HEK293 (cell line): Measurements from ENCODE around the gene WDR13.

Source experiments
- EGR2 ChIP-seq: fragments of 450-650 bp; formaldehyde crosslinking; IDR thresholded peaks from 2 replicates; pipeline ENCODE4 v1.5.1; 2016; ENCODE audit warnings: low read depth, missing biosample characterization, missing genetic modification characterization
- GLI2 ChIP-seq: fragments of 450-650 bp; formaldehyde crosslinking; IDR thresholded peaks from 2 replicates; pipeline ENCODE4; 2017; ENCODE audit warnings: missing biosample characterization, missing genetic modification characterization, low read depth, borderline replicate concordance
- HOXA7 ChIP-seq: sonication (generic); formaldehyde crosslinking; IDR thresholded peaks from 2 replicates; pipeline ENCODE4 v1.8.1; 2022; ENCODE audit warnings: missing genetic modification reagents, borderline replicate concordance
- KLF1 ChIP-seq: fragments of 450-650 bp; formaldehyde crosslinking; IDR thresholded peaks from 2 replicates; pipeline ENCODE4 v1.5.1; 2016; ENCODE audit warnings: missing biosample characterization, missing genetic modification characterization
- KLF7 ChIP-seq: fragments of 450-650 bp; formaldehyde crosslinking; IDR thresholded peaks from 2 replicates; pipeline ENCODE4 v1.5.1; 2016; ENCODE audit warnings: missing biosample characterization, missing genetic modification characterization, borderline replicate concordance
- MEIS1 ChIP-seq: sonication (generic); formaldehyde crosslinking; IDR thresholded peaks from 2 replicates; pipeline ENCODE4 v1.8.1; 2022; ENCODE audit warnings: missing genetic modification reagents, mild to moderate bottlenecking, borderline replicate concordance
- MYNN ChIP-seq: fragments of 450-650 bp; formaldehyde crosslinking; IDR thresholded peaks from 2 replicates; pipeline ENCODE4 v1.5.1; 2016; ENCODE audit warnings: missing biosample characterization, missing genetic modification characterization, borderline replicate concordance
- PRDM1 ChIP-seq: fragments of 450-650 bp; formaldehyde crosslinking; IDR thresholded peaks from 2 replicates; pipeline ENCODE4; 2016; ENCODE audit warnings: missing biosample characterization, missing genetic modification characterization
- REPIN1 ChIP-seq: fragments of 450-650 bp; formaldehyde crosslinking; IDR thresholded peaks from 2 replicates; pipeline ENCODE4 v1.5.1; 2017; ENCODE audit warnings: missing biosample characterization, missing genetic modification characterization, low read depth
- SALL2 ChIP-seq: fragments of 450-650 bp; formaldehyde crosslinking; IDR thresholded peaks from 2 replicates; pipeline ENCODE4 v1.5.0; 2017; ENCODE audit warnings: missing biosample characterization, mild to moderate bottlenecking, missing genetic modification characterization, borderline replicate concordance
- SCRT1 ChIP-seq: fragments of 450-650 bp; formaldehyde crosslinking; IDR thresholded peaks from 2 replicates; pipeline ENCODE4 v1.5.1; 2016; ENCODE audit warnings: missing biosample characterization, missing genetic modification characterization, borderline replicate concordance
- SETDB1 ChIP-seq: IDR thresholded peaks from one replicate; pipeline ENCODE4 v1.6.1; 2017; ENCODE audit warnings: mild to moderate bottlenecking, low read length, moderate library complexity, mixed read lengths; ENCODE audit not compliant: insufficient read length
- TRIM28 ChIP-seq: IDR thresholded peaks from 2 replicates; pipeline ENCODE4 v1.6.1; 2011; ENCODE audit warnings: low read length, control low read depth, borderline replicate concordance
- ZBTB17 ChIP-seq: fragments of 450-650 bp; formaldehyde crosslinking; IDR thresholded peaks from 2 replicates; pipeline ENCODE4 v1.5.1; 2016; ENCODE audit warnings: missing biosample characterization, missing genetic modification characterization
- ZFHX2 ChIP-seq: fragments of 450-650 bp; formaldehyde crosslinking; conservative IDR thresholded peaks from 2 replicates; pipeline ENCODE4 v1.5.1; 2016; ENCODE audit warnings: missing biosample characterization, missing genetic modification characterization
- ZIC2 ChIP-seq: fragments of 450-650 bp; formaldehyde crosslinking; IDR thresholded peaks from 2 replicates; pipeline ENCODE4 v1.5.1; 2016; ENCODE audit warnings: missing biosample characterization, missing genetic modification characterization
- ZNF114 ChIP-seq: fragments of 450-650 bp; formaldehyde crosslinking; IDR thresholded peaks from 2 replicates; pipeline ENCODE4 v1.5.0; 2017; ENCODE audit warnings: missing biosample characterization, missing genetic modification characterization
- ZNF132 ChIP-seq: fragments of 450-650 bp; formaldehyde crosslinking; IDR thresholded peaks from 2 replicates; pipeline ENCODE4 v1.5.1; 2017; ENCODE audit warnings: missing biosample characterization, missing genetic modification characterization, borderline replicate concordance
- ZNF133 ChIP-seq: fragments of 450-650 bp; formaldehyde crosslinking; IDR thresholded peaks from 2 replicates; pipeline ENCODE4 v1.5.1; 2016; ENCODE audit warnings: missing biosample characterization, missing genetic modification characterization
- ZNF140 ChIP-seq: fragments of 450-650 bp; formaldehyde crosslinking; IDR thresholded peaks from 2 replicates; pipeline ENCODE4 v1.5.1; 2016; ENCODE audit warnings: missing biosample characterization, missing genetic modification characterization
- ZNF155 ChIP-seq: fragments of 450-650 bp; formaldehyde crosslinking; IDR thresholded peaks from 2 replicates; pipeline ENCODE4 v1.5.1; 2016; ENCODE audit warnings: missing biosample characterization, missing genetic modification characterization
- ZNF175 ChIP-seq: fragments of 450-650 bp; formaldehyde crosslinking; IDR thresholded peaks from 2 replicates; pipeline ENCODE4 v1.5.1; 2016; ENCODE audit warnings: missing biosample characterization, missing genetic modification characterization
- ZNF202 ChIP-seq: fragments of 450-650 bp; formaldehyde crosslinking; IDR thresholded peaks from 2 replicates; pipeline ENCODE4 v1.5.1; 2016; ENCODE audit warnings: missing biosample characterization, missing genetic modification characterization, borderline replicate concordance
- ZNF211 ChIP-seq: fragments of 450-650 bp; formaldehyde crosslinking; IDR thresholded peaks from 2 replicates; pipeline ENCODE4 v1.5.1; 2016; ENCODE audit warnings: low read depth, missing biosample characterization, missing genetic modification characterization
- ZNF214 ChIP-seq: fragments of 450-650 bp; formaldehyde crosslinking; IDR thresholded peaks from 2 replicates; pipeline ENCODE4 v1.5.1; 2017; ENCODE audit warnings: missing biosample characterization, mild to moderate bottlenecking, missing genetic modification characterization, borderline replicate concordance
- ZNF354C ChIP-seq: fragments of 450-650 bp; formaldehyde crosslinking; IDR thresholded peaks from 2 replicates; pipeline ENCODE4 v1.5.1; 2016; ENCODE audit warnings: missing biosample characterization, missing genetic modification characterization, low read depth, borderline replicate concordance
- ZNF426 ChIP-seq: fragments of 450-650 bp; formaldehyde crosslinking; IDR thresholded peaks from 2 replicates; pipeline ENCODE4 v1.5.1; 2017; ENCODE audit warnings: missing biosample characterization, missing genetic modification characterization, mild to moderate bottlenecking, inconsistent platforms, moderate library complexity
- ZNF433 ChIP-seq: fragments of 450-650 bp; formaldehyde crosslinking; IDR thresholded peaks from 2 replicates; pipeline ENCODE4 v1.5.1; 2016; ENCODE audit warnings: missing biosample characterization, missing genetic modification characterization, low read depth
- ZNF473 ChIP-seq: fragments of 450-650 bp; formaldehyde crosslinking; IDR thresholded peaks from 2 replicates; pipeline ENCODE4 v1.5.1; 2017; ENCODE audit warnings: missing biosample characterization, missing genetic modification characterization
- ZNF501 ChIP-seq: fragments of 450-650 bp; formaldehyde crosslinking; IDR thresholded peaks from 2 replicates; pipeline ENCODE4 v1.5.1; 2016; ENCODE audit warnings: missing biosample characterization, missing genetic modification characterization
- ZNF544 ChIP-seq: fragments of 450-650 bp; formaldehyde crosslinking; IDR thresholded peaks from 2 replicates; pipeline ENCODE4 v1.5.0; 2017; ENCODE audit warnings: missing biosample characterization, missing genetic modification characterization
- ZNF585B ChIP-seq: fragments of 450-650 bp; formaldehyde crosslinking; IDR thresholded peaks from 2 replicates; pipeline ENCODE4 v1.5.1; 2016; ENCODE audit warnings: missing biosample characterization, missing genetic modification characterization
- ZNF600 ChIP-seq: fragments of 450-650 bp; formaldehyde crosslinking; IDR thresholded peaks from 2 replicates; pipeline ENCODE4 v1.5.1; 2016; ENCODE audit warnings: missing biosample characterization, missing genetic modification characterization
- ZNF747 ChIP-seq: fragments of 450-650 bp; formaldehyde crosslinking; IDR thresholded peaks from 2 replicates; pipeline ENCODE4 v1.5.1; 2016; ENCODE audit warnings: missing biosample characterization, missing genetic modification characterization
- ZNF76 ChIP-seq: fragments of 450-650 bp; formaldehyde crosslinking; IDR thresholded peaks from 2 replicates; pipeline ENCODE4; 2016; ENCODE audit warnings: low read depth, missing biosample characterization, missing genetic modification characterization, borderline replicate concordance
- TF ChIP-seq, protein P1 (sequence below): fragments of 450-650 bp; formaldehyde crosslinking; IDR thresholded peaks from 2 replicates; pipeline ENCODE4 v1.5.1; 2017; ENCODE audit warnings: missing biosample characterization, missing genetic modification characterization
- TF ChIP-seq, protein P2 (sequence below): fragments of 450-650 bp; formaldehyde crosslinking; IDR thresholded peaks from 2 replicates; pipeline ENCODE4 v1.5.1; 2016; ENCODE audit warnings: missing biosample characterization, missing genetic modification characterization, low read depth

The WDR13 gene

DNA sequence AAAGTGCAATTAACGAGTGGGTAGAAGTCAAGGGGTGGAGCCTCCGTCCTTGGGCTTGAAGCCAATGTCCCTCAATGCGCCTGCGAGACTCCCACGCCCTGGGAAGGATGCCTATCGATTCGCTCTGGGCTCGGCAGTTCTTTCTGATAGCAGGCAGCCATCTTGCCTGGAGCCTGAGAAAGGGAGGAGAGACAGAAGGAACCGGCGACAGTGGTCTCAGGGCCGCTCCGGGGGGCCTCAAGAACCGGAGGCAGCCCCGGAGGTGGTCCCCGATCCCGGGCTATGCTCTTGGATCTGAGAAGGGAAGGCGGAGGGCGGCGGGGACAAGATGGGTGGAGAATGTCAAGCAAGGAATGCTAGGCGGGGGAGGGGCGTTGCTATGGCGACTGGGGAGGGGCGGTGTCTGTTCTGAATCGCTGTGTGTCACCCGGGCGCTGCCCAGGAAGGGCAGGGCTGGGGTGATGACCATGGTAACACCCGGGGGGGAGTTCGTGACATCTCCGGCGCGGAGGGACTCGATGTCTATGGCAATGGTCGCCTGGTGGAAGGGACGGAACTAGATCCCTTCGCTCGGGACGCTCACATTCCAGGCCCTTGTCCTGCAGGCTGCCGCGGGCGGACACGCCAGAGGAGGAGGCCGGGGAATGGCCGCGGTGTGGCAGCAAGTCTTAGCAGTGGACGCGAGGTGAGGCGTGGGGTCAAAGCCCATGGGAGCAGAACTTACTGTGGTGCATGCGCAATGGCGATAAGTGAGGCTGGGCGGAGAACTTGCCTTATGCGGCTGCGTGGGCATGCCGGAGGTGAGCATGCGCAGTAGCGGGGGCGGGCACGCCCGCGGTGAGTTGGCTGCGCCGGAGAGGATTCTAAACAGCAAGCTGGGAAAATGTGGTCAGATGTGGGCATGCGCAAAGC, at the start of gene WDR13 (continued):
- no peak for TF ChIP-seq ZNF214
- TF ChIP-seq KLF1 (tag by site-specific recombination) = peak; percentile 85
- TF ChIP-seq GLI2 = no peak
- TF ChIP-seq ZFHX2 (tag by site-specific recombination) = peak; percentile 90
- peak; percentile 76 for TF ChIP-seq EGR2 (tag by site-specific recombination)
- TF ChIP-seq ZNF114 = no peak
- peak; percentile 39; the same call in 1 of the 2 replicates for TF ChIP-seq ZIC2
- no peak for TF ChIP-seq ZNF140 (tag by site-specific recombination)
- TF ChIP-seq, protein P1, sequence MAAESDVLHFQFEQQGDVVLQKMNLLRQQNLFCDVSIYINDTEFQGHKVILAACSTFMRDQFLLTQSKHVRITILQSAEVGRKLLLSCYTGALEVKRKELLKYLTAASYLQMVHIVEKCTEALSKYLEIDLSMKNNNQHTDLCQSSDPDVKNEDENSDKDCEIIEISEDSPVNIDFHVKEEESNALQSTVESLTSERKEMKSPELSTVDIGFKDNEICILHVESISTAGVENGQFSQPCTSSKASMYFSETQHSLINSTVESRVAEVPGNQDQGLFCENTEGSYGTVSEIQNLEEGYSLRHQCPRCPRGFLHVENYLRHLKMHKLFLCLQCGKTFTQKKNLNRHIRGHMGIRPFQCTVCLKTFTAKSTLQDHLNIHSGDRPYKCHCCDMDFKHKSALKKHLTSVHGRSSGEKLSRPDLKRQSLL (tag by site-specific recombination) = no peak; the same call in 1 of the 2 replicates
- peak; percentile 79; the same call in 1 of the 2 replicates for TF ChIP-seq KLF7 (tag by site-specific recombination)
- TF ChIP-seq, protein P2, sequence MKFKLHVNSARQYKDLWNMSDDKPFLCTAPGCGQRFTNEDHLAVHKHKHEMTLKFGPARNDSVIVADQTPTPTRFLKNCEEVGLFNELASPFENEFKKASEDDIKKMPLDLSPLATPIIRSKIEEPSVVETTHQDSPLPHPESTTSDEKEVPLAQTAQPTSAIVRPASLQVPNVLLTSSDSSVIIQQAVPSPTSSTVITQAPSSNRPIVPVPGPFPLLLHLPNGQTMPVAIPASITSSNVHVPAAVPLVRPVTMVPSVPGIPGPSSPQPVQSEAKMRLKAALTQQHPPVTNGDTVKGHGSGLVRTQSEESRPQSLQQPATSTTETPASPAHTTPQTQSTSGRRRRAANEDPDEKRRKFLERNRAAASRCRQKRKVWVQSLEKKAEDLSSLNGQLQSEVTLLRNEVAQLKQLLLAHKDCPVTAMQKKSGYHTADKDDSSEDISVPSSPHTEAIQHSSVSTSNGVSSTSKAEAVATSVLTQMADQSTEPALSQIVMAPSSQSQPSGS = no peak
- no peak for TF ChIP-seq ZNF426 (tag by site-specific recombination)
- TF ChIP-seq SALL2 (tag by site-specific recombination) = no peak
- no peak for TF ChIP-seq ZNF433
- TF ChIP-seq MEIS1 (CRISPR knock-in tag) = no peak
- TF ChIP-seq SCRT1 (tag by site-specific recombination) = no peak
- TF ChIP-seq TRIM28 = no peak
- TF ChIP-seq ZNF202 (tag by site-specific recombination) = no peak
- no peak for TF ChIP-seq ZNF175
- no peak for TF ChIP-seq REPIN1 (tag by site-specific recombination)
- TF ChIP-seq ZNF585B = no peak
- no peak for TF ChIP-seq MYNN
- TF ChIP-seq ZNF132 (tag by site-specific recombination) = no peak
- no peak for TF ChIP-seq ZNF354C (tag by site-specific recombination)
- TF ChIP-seq ZNF133 (tag by site-specific recombination) = no peak
- no peak for TF ChIP-seq PRDM1
- no peak for TF ChIP-seq ZNF544 (tag by site-specific recombination)
- TF ChIP-seq HOXA7 (CRISPR knock-in tag) = no peak
- no peak for TF ChIP-seq ZNF747 (tag by site-specific recombination)
- TF ChIP-seq ZNF76 (tag by site-specific recombination) = peak; percentile 42; the same call in 1 of the 2 replicates
- peak; percentile 70 for TF ChIP-seq ZNF501 (tag by site-specific recombination)
- peak; percentile 98 for TF ChIP-seq ZBTB17 (tag by site-specific recombination)
- no peak for TF ChIP-seq ZNF155 (tag by site-specific recombination)
- TF ChIP-seq ZNF473 = no peak
- TF ChIP-seq ZNF600 (tag by site-specific recombination) = peak; percentile 80; the same call in 1 of the 2 replicates
- TF ChIP-seq SETDB1 = no peak
- no peak for TF ChIP-seq ZNF211 (tag by site-specific recombination)
